HG02678 (cell line): ENCODE results near the gene SLC35G6.
"Not testable (repeated sequence)": the region's sequence is repeated elsewhere in the genome, so short reads cannot be mapped to it uniquely, and the experiment has no call there.

Experiments used
- ATAC-seq: cut with Tn5 transposase; IDR thresholded peaks from one replicate; pipeline ENCODE4 v1.9.1; 2021; ENCODE audit warnings: mild to moderate bottlenecking, moderate library complexity; ENCODE audit not compliant: unreplicated experiment

SLC35G6 gene

DNA sequence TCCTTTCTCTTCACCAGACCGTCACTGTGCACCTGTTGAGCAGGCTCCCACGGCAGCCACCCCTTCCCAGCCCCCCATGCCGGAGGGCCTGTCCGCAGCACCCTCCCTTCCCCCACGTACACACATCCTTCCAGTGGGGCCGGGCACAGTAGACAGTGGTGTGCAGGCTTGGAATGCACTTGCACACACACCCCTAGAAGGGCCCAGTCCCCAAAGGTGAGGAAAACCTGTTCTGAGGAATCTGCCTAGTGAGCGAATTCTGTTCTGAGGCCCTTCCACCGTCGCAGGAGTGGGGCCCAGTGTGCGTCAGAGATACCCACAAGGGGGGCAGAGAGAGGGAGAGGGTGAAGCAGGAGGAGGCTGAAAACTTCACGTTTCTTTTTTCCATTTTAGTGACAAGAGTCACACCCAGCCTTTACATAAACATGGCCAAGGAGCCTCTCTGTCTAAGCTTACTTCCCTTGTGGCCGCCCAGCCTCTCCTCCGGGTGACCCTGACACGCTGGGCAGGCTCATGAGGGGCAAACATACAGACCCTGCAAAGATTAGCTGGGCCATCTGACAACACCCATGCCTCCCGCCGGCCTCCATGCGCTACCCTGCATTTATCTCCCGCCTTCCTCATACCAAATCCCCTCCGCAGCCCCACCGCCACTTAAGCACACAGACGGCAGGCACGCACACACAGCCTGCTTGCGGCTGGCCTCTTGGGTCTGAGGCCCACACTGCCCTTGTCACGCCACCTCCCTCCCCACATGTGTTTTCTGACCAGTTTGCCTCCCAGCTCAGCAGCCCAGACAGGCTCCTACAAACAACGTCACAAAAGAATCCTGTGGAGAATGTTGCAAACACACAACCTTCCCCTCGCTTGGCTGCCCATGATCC is 3.6 kb upstream of the SLC35G6 start:
- no peak for ATAC-seq

DNA sequence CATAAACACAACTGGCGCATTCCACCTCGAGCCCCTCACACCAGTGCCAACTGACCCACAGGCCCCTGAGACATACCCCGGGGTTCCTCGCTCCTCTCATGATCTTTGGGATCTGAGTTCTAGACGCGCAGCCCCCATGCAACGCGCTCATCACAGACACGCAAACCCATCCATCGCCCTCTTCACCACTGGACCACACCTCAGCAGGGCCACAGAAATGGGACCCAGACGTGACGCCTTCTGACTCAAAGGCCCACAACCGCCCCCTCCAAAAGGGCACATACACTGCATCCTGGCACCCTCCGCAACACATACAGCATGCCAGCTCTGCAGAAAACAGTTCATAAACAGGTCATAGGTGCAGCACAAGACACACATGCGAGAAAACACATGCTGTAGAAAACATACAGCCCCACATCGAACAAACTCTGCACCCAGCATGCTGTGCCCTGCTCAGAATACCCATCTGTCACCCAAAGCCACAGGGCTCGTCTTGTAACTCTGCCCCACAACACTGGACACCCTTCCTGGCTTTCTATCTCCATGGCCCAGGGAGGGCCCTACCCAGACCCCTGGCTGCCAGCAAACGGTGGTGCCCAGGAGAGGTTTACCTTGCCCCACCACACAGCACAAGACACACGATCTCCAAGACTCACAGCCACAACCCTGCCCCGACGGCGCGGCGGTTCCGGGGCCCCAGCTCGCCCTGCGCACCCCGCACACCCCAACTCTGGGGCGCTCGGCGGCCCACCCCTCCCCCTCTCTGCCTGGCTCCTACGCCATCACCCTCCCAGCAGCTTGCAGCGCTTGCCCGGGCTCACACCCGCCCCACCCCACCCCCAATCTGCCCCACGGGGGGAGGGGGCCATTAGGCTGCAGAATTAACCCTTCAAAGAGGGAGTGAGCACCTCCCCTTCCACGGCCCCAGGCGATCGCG is 2.7 kb upstream of the SLC35G6 start:
- ATAC-seq, result no peak

DNA sequence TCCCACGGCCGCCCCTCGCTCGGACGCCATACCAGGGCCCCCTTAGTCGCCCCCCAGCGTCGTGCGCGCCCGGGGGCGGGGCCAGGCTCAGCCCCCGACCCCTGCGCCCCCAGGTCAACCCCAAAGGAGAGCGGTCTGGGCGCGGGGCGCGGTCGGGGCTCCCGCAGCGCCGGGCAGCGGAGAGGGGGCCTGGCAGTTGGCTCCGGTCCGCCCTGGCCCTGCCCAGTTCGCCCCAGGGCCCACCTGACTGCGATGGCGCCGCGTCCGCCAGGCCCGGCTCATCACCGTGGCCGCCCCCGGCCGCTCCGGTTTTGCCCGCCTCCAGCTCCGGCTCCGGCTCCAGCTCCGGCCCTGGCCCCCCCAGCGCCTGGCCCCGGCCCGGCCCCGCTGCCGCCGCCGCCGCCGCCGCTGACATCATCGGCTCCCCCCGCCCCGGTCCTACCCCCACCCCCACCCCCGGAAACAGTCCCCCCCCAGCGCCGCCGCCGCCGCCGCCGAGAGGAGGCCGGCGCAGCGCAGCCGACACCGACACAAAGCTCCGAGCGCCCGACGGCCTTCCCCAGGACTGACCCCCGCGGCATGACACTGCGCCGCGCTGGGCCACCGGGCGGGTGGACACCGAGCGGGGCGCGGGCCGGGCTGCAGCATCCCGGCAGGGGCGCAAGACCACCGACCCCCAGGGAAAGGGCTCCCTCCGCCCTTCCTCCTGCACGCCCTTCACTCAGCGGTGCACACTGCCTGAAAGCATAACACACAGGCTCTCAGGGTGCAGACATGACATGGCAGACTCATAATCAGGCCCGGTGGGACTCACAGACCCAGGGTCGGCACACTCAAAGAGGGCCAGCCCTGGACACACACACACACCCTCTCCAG is 1.8 kb upstream of the SLC35G6 start, which contains the start of gene ZBTB4:
ZBTB4 (minus strand) TSS at position 419 of the 876 bp plus-strand sequence. CDS start 12,830 bp downstream, outside the sequence.
- no peak for ATAC-seq

DNA sequence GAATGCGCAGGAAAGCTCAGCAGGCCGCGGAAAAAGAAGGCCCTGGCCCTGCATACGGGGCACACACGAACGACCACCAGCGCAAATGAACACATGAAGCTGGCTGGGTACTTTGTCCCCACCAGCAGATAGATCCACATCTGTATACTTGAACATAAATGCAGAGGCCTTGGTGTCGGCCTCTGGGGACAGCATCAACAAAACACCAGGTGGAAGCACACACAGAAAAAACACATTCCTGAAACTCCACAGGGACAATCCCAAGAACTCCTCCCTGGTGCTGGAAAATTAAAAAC is 1.2 kb upstream of the SLC35G6 start:
- no peak for ATAC-seq

DNA sequence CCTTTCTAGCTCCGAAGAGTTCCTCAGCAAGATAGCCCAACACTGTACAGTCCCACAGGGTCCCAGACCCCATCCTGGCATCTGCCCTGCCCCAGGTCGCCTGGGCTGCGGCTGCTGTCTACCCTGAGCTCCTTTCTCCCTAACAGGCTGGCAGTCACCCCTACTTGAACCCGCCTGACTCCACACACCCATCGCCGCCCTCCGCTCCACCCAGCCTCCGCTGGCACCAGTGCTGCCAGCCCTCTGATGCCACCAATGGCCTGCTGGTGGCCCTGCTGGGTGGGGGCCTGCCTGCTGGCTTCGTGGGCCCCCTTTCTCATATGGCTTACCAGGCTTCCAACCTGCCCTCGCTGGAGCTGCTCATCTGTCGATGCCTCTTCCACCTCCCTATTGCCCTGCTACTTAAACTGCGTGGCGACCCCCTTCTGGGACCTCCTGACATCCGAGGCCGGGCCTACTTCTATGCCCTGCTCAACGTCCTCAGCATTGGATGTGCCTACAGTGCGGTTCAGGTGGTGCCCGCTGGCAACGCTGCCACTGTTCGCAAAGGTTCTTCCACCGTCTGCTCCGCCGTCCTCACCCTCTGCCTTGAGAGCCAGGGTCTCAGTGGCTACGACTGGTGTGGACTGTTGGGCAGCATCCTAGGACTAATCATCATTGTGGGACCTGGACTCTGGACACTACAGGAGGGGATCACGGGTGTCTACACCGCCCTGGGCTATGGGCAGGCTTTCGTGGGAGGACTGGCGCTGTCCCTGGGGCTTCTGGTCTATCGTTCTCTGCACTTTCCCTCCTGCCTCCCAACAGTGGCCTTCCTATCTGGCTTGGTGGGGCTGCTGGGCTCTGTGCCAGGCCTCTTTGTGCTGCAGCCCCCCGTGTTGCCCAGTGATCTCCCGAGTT is 846 bp downstream of the SLC35G6 start:
- not testable (repeated sequence) for ATAC-seq

DNA sequence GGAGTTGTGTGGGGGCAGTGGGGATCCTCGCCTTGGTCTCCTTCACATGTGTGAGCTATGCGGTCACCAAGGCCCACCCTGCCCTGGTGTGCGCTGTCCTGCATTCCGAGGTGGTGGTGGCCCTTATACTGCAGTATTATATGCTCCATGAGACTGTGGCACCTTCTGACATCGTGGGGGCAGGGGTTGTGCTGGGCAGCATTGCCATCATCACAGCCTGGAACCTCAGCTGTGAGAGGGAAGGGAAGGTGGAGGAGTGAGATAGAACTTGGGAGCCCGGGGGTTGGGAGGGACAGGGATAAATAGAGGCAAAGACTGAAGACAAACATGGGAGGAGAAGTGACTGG is 1.5 kb downstream of the SLC35G6 start:
- not testable (repeated sequence) for ATAC-seq

DNA sequence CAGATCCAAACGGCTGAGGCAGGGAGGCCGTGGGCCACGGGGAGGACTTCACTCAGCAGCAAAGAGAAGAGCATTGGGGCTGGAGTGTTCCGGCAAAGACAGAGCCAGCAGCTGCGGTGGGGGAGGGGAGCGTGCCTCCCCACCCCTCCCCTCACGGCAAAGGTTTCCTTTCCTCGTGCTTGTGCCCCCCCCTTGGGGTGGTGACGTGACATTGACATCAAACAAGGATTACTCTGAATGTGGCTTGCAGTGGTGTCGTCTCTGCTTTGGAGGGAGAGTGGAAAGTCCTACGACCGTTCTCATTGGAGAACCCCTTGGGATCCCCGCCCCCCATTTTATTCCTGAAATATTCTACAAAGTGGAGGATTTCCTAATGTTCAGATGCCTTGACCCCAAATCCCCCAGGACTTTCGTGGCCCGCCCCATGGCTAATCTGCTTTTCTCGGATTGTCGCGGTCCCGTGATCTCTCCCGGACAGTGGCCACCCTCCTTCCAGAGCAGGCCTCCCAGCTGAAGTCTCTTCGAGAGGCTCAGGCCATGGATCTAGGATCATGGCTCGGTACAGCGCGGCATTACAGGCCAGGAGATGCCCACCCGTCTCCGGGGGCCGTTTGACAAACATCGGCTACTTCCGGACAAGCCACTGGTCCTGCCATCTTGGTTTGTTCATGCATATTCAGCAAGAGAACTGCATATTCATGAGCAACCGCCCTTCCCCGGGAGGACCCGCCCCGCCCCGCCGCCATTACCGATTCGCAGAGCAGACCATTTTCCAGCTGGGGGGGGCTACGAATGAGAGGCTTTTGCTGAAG is 2.2 kb downstream of the SLC35G6 start:
- ATAC-seq, result peak; percentile 37

DNA sequence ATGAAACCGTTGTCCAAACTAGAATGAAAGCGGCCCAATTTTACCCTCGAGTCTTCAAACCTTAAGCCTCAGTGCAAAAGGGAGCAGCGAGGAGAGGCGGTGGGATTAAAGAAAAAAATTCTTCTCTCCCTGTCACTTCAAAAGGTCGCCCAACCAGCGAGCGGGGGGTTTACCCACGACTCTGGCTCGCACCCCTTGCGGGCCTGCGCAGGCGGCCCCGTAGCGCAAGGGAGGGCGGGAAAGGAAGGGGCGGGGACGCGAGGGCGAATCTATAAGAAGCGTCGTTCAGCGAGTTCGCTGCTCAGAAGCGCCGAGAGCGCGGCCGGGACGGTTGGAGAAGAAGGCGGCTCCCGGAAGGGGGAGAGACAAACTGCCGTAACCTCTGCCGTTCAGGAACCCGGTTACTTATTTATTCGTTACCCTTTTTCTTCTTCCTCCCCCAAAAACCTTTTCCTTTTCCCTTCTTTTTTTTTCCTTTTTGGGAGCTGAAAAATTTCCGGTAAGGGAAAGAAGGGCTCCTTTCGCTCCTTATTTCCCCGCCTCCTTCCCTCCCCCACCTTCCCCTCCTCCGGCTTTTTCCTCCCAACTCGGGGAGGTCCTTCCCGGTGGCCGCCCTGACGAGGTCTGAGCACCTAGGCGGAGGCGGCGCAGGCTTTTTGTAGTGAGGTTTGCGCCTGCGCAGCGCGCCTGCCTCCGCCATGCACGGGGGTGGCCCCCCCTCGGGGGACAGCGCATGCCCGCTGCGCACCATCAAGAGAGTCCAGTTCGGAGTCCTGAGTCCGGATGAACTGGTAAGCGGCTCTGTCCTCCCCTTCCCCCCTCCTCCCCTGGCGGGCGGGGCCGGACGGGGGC is 3.0 kb downstream of the SLC35G6 start, which contains the start of gene POLR2A:
POLR2A (plus strand) TSS at position 300 of the 852 bp plus-strand sequence.
- ATAC-seq, result peak; percentile 61

DNA sequence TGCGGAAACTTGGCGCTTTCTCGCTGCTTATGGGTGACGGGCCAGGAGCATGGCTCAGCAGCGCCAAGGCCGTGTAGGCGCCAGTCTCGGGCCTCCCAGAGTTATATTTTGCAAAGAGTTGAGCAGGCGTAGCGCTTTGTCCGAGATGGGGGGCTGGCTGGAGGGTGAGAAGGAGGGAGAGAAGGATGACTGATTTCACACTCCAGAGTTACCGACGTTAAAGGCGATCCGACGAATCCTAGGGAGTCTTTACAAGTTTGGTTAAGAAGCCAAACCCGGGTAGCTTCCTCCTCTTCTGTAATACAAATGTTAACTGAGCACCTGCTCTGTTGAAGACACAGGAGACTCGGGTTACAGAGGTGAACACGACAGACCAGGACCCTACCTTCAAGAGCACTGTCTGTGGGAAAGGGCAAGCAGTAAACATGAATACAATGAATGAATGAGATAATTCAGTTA is 3.7 kb downstream of the SLC35G6 start:
- ATAC-seq, result no peak

DNA sequence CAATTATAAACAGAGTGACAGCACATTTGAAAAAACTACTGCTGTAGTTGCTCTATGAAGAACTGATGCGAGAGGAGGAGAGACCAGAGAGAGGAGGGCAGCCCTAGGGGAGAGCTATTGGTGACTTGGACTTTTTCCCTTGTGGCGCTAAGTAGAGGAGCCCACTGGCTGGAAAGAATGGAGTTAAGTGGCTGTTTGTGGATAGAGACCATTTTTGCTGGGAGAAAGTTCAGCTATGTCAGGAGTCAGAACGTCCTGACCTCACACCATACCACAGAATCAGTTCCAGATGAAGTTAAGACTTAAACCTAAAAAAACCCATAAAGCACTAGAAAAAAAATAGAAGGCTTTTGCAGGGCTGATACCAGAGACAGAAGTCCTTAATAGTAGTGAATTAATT is 4.9 kb downstream of the SLC35G6 start:
- no peak for ATAC-seq

DNA sequence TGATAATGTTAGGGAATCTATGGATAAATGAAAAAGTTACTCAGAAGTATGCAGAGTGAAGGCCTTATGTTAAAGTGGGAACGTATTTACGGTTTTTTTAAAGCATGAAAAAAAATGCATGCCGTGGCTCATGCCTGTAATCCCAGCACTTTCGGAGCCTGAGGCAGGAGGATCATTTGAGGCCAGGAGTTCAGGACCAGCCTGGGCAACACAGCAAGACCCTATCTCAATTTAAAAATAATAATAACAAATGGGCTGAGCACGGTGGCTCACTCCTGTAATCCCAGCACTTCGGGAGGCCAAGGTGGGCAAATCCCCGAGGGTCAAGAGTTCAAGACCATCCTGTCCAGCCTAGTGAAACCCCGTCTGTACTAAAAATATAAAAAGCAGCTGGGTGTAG is 8.9 kb downstream of the SLC35G6 start:
- ATAC-seq, result no peak

DNA sequence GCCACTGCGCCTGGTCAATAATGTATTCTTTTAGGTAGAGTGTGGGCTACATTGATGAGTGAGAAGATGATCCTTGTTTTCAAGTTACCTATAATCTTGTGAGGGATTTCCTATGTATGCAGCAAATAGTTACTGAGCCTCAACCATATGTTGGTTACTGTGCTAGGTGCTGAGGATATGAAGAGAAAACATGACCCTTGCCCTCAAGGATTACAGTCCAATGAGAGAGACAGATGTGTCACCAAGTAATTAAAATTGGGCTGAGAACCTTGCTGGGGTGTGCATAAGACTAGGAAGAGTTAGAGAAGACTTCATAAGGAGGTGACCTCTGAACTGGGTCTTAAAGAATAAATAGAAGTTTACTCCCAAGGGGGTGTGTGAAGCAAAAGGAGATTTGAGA is 10.3 kb downstream of the SLC35G6 start:
- no peak for ATAC-seq

DNA sequence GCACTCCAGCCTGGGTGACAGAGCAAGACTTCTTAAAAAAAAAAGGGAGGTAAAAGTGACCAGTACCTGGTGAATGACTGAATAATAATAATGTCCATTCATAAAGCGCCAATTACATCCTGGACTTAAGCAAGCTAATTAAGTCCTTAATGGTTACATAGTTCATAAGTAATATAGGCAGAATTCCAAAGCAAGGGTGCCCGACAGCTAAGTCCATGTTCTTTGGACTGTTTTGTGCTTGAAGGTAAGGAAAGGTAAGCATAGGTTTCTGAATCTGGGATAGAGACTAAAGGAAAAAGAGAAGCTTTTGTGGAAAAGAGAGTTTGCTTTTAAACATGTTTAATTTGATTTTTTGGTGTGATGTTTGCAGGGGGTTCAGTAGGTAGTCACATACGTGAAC is 12.7 kb downstream of the SLC35G6 start:
- ATAC-seq, result no peak

DNA sequence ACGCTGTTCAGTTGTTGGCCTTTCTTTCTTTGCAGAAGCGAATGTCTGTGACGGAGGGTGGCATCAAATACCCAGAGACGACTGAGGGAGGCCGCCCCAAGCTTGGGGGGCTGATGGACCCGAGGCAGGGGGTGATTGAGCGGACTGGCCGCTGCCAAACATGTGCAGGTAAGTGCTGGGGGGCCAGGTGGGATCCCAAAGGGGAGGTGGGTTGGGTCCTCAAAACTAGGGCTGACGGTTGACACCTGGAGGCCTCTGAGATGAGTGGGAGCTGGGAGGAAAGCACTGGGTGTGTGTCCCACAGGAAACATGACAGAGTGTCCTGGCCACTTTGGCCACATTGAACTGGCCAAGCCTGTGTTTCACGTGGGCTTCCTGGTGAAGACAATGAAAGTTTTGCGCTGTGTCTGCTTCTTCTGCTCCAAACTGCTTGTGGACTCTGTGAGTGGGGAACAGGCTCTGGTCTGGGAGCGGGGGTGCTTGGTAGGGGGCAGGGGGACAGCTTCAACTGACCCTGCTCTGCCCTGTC is 14.7 kb downstream of the SLC35G6 start:
- no peak for ATAC-seq

DNA sequence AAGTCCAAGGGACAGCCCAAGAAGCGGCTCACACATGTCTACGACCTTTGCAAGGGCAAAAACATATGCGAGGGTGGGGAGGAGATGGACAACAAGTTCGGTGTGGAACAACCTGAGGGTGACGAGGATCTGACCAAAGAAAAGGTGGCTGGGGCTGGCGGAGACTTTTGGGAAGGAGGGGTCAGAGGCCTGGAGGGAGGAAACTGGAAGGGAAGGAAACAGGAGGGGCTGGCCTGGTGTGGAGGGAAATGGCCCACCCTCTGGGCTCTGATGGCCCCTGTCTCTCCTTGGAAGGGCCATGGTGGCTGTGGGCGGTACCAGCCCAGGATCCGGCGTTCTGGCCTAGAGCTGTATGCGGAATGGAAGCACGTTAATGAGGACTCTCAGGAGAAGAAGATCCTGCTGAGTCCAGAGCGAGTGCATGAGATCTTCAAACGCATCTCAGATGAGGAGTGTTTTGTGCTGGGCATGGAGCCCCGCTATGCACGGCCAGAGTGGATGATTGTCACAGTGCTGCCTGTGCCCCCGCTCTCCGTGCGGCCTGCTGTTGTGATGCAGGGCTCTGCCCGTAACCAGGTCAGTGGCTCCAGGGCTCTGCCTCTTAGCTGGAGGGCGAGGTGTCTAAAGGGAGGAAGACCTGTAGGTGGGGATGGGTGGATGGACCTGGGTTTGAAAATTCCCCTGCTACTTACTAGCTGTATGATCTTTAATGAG is 15.4 kb downstream of the SLC35G6 start:
- no peak for ATAC-seq

DNA sequence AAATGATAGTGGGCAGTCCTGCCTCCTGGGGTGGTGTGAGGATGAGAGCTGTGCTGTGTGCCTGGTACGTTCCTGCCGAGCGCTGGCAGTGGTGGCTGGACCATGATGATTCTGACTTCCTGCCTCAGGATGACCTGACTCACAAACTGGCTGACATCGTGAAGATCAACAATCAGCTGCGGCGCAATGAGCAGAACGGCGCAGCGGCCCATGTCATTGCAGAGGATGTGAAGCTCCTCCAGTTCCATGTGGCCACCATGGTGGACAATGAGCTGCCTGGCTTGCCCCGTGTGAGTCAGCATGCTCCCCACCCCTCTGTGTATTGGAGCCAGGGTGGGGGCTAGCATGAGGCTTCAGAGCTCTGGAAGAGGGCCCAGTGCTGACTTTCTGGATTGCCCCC is 16.0 kb downstream of the SLC35G6 start:
- no peak for ATAC-seq

DNA sequence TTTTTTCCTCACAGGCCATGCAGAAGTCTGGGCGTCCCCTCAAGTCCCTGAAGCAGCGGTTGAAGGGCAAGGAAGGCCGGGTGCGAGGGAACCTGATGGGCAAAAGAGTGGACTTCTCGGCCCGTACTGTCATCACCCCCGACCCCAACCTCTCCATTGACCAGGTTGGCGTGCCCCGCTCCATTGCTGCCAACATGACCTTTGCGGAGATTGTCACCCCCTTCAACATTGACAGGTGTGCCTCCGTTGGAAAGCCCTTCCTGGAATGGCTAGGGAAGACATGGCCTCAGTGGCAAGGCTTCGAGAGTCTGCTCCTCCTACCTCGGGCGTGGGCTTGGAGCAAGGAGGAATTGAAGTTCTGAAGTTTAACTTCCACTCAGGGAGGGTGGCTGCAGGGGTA is 16.4 kb downstream of the SLC35G6 start:
- ATAC-seq, result no peak
